GM13976 (cell line): Measurements from ENCODE around the gene TNK2.

Experiments used
- DNase-seq: peaks from one replicate; pipeline ENCODE4 v3.0.0; 2012; ENCODE audit warnings: low spot score
- in situ Hi-C: fragments of 300-500 bp; cut with MboI; formaldehyde crosslinking; loops from one replicate; pipeline ENCODE4 v1.12.0; 2022; ENCODE audit warnings: low sequenced_read_pairs, mixed read lengths, inconsistent platforms; ENCODE audit not compliant: unreplicated experiment
- TF ChIP-seq, protein P1 (sequence below): IDR thresholded peaks from 2 replicates; pipeline ENCODE4 v1.5.1; 2012; ENCODE audit warnings: borderline replicate concordance, mild to moderate bottlenecking; ENCODE audit not compliant: insufficient read depth; ENCODE audit errors: extremely low read depth, missing control alignments, control extremely low read depth

Gene TNK2

DNA sequence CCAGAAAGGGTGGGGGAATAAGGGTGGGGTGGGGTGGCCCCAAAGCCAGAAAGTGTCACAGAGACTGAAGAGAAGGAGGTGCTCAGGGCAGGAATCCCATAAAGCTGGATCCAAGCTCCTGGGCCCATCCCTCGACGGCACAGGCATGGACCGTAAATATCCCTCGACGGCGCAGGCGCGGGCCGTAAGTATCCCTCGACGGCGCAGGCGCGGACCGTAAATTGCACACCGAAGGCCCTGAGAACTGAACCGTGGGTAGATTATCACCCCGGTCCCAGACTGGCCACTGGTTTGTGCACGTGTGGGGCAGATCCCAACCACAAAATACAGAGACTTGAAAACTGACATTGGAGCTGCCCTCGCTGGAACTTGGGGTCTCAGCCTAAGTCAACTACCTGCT, 55.3 kb downstream of the TNK2 start:
- no peak for DNase-seq
- TF ChIP-seq, protein P1, sequence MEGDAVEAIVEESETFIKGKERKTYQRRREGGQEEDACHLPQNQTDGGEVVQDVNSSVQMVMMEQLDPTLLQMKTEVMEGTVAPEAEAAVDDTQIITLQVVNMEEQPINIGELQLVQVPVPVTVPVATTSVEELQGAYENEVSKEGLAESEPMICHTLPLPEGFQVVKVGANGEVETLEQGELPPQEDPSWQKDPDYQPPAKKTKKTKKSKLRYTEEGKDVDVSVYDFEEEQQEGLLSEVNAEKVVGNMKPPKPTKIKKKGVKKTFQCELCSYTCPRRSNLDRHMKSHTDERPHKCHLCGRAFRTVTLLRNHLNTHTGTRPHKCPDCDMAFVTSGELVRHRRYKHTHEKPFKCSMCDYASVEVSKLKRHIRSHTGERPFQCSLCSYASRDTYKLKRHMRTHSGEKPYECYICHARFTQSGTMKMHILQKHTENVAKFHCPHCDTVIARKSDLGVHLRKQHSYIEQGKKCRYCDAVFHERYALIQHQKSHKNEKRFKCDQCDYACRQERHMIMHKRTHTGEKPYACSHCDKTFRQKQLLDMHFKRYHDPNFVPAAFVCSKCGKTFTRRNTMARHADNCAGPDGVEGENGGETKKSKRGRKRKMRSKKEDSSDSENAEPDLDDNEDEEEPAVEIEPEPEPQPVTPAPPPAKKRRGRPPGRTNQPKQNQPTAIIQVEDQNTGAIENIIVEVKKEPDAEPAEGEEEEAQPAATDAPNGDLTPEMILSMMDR, result no peak
- in situ Hi-C loops, result no loop called here

DNA sequence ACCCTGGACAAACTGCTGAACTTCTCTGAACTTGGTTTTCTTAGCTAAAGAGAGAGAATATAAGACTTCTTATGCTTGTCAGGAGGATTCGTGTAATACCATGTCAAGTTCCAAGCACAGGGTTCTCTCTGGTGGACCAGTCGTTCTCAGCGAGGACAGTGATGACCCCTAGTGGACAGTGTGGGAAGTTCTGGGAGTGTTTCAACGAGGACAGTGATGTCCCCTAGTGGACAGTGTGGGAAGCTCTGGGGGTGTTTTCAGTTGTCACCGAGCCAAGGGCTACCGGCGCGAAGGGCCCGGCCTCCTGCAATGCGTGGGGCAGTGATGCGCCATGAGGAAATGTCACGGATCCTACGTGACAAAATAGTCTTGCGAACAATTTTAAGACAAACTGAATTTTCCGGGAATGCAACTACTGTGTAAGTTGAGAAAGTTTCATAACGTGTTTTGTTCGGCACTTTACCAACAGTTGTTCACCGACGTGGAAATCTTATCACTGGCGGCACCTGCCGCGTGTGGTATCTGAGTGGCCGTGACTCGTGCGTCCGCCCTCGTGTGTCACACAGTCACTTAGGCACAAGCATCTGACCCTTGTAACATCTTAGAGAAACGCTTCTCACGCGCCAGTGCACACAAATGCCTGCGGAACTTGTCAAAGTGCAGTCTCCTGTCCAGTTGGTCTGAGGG, 57.4 kb downstream of the TNK2 start:
- peak; percentile 91 for DNase-seq
- TF ChIP-seq, protein P1, result peak; percentile 100
- in situ Hi-C loops, result no loop called here

DNA sequence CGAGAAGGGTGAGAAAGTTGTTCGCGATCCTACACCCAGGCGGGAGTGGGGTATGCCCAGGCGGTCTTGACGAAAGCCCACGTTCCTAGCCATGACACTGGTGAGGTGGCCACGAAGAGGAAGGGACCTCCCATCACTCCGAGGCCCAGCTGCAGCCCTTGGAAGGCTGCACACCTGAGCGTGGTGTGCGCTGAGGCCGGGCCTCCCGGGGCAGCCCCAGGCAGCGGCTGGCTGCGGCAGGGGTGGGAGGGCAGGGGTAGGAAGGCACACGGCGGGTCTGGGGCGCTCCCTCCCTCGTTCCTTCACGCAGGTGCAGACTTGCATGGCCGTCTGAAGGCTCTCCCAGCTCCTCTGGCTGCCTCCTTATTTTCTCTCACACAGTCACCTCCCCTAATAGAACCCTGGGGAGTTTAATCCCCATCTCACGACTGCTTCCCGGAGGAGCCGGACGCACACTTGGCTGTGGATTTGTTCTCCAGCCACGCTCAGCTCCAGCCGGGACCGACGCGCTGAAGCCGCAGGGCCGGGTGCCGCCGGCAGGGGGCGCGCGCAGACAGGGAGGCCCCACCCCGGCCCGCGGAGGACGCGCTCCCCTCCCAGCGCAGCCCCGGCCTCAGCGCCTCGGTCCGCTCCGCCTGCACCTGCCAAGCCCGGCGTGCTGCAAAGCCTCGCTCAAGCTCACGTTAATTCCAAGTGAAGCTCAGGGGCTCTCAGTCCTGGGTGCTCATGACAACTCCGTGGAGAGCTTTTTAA, 58.9 kb downstream of the TNK2 start:
- peak; percentile 44 for DNase-seq
- in situ Hi-C loops, result no loop called here
- TF ChIP-seq, protein P1, result no peak

DNA sequence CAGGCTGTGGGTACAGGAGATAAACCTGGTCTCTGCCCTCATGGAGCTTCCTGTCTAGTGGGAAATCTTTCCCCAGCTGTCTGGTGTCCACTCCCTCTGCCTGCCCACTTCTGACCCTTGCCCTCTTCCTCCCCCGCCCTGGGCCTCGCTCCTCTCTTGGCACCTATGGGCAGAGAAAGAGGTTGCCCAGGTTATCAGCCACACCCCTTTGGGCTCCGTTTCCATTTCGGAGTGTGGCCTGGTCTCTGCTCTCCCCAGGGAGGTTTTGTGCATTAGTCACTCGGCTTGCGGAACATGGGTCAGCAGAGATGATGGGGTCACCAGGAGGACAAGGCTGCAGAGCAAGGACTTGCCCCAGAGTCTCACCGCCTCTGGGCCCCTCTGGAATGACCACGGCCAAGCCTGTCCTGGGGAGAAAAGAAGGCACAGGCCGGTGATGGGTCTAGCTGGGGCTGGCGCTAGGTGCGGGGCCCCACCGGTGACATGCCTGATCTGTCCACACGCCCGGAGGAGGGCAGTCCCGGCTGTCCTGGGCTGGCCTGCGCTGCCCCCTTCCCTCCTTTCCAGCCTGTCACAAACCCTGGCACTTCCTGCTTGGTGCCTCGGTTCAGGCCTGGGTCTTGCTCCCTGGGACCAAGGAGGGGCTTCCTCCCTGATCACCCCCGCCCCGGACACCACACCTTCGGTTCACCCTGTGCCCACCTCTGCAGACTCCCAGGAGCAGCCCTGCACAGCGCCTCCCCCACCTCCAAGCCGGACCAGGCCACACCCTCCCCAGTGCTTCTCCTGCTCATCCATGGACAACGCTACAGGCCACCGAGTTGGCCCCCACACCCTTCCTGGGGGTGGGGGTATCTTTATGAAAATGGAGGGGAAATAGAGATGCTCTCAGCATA, 61.0 kb downstream of the TNK2 start:
- in situ Hi-C loops, result no loop called here
- TF ChIP-seq, protein P1, result no peak
- no peak for DNase-seq

DNA sequence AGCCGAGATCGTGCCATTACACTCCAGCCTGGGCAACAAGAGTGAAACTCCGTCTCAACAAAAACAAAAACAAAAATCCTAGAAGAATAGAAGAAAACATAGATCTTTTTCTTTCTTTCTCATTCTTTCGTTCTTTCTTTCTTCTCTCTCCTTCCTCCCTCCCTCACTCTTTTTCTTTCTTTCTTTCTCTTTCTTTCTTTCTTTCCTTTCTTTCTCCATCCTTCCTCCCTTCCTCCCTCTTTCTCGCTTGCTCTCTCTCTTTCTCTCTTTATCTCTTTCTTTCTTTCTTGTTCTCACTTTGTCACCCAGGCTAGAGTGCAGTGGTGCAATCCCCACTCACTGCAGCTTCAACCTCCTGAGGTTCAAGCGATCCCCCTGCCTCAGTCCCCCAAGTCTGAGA, 62.9 kb downstream of the TNK2 start:
- in situ Hi-C loops, result no loop called here
- TF ChIP-seq, protein P1, result no peak
- no peak for DNase-seq

DNA sequence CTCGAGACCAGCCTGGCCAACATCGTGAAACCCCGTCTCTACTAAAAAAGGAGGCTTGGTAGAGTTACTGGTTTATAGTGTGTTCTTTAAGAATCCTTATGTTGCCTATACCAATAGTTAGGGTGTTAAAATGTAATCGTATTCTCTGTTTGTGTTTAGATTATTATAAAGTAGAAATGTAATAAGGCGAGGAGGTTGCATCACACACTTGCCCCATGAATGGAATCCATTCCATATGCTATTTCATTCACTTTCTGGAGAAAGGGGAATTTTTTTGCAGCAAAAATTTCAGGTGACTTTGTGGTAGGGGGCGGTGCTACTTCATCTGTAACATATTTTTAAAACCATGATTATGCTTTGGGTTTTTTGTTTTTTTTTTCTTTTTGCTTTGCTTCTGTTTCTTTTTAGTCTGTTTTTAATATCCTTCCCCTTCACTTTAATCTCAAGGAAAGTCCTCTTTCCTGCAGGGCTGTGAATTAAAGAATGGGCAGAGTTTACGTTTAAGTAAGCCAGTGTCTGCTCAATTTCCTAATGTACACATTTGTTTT, 63.6 kb downstream of the TNK2 start:
- in situ Hi-C loops, result no loop called here
- DNase-seq, result no peak
- TF ChIP-seq, protein P1, result no peak
